ENCODE measurements around the gene CLCN5. TPM values are rescaled to one million over a fixed set of nuclear protein-coding genes. Genes with fewer than 3 reads are reported as not detected.

The CLCN5 gene
- total RNA-seq: 41.9 and 55.1 TPM in 2 replicates
- polyA plus RNA-seq (2012): 7.4 TPM

DNA sequence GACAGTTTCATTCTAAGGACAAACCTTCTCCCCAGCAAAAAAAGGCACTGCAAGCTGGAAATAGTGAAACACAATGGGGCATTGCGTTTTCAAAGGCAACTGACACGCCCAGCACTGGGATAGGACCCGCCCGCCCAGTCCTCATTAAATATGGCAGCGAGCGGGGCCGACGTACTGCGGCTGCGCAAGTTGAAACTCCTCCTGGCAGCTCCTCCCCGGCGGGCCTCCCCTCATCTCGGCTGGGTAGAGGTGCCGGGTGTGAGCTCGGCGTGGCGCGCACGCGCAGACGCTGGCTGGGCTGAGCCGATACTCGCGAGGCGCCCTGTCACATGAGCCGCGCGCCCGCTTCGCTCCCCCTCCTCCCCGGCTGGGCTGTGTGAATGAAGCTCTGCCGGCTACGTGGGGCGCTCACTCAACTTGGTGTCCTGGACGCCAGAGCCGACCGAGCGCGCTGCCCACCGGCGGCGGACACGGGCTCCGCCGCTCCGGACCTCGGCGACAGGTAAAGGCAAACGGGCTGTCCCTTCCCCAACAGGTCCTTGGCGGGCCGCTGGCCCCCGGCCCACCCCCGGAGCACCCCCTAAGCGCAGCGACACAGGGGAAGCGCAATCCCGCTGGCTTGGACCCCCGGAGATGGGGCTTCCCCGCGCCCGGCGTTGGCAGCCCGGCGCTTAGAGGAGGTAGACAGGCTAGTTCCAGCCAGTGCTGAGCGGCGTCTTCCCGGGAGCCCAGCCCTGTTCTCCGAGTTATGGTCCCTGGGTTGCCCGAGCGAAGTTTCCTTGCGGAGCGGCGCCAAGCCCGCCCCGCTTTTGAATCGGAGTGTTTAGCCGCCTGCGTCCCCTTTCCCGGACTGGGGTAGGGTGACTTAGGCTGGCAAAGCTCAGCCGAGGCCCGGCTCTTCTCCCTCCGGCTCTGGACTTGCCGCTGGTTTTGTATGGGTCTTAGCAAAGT, at the start of gene CLCN5:
Gene CLCN5, plus strand, starts transcription at position 306 of the 951 bp plus-strand sequence. CDS start 2,703 bp downstream, outside the sequence.
- DNase-seq (ENCODE audit: low read depth): peak; percentile 94

DNA sequence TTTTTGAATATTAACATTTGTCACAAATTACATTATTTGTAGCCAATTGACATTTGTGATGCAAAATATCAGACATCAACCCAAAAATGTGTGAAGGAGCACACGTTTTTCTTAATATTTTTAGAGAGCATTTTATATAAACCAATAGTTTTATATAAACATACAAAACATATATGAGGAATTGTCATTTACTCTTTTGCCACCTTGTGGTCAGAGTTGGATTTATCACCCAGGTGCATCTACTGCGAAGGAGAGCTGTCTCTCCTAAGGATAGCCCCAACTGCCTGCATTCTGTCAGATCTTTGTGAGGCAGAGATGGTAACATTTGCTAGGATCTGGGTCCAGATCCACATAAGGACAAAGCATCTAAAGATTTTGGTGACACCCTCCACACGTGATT, 45.6 kb upstream of the CLCN5 start:
- DNase-seq (ENCODE audit: low read depth): peak; percentile 16

- no peak for DNase-seq (ENCODE audit: low read depth)
Observed at GRCh38 chrX:49877397-49878101, 44.8 kb upstream of the CLCN5 start.

DNA sequence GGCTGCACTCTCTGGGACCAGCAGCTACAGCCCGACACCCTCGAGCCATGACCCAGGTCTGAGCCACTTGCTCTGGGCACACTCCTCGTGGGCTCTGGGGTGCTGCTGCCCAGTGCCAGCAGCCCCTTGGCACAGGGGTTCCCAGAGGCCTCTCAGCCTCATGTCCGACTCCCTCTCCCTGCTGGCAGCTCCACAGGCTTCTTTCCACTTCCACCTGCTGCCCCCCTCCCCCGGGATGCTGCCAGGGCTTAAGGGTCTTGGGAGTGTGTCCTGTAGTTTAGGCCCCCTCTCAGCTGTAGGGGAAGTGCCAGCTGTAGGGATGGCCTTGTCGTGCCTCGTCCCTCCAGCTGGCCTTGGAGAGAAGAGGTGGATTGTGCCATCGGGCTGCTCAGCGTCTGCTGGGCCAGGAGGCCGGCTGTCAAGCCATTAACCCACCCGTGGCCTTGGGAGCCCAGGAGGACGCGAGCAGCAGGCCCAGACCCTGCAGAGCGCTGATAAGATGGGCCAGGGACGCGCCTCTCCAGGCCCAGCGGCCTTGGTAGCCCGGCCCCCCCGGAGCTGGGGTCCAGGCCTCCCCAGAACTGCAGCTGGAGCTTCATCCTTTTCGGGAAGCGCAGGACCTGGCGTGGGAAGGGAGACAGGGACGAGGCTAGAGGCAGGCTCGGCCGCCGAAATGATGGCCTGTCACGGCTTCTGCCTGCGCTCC, 44.1 kb upstream of the CLCN5 start:
- DNase-seq (ENCODE audit: low read depth): no peak

DNA sequence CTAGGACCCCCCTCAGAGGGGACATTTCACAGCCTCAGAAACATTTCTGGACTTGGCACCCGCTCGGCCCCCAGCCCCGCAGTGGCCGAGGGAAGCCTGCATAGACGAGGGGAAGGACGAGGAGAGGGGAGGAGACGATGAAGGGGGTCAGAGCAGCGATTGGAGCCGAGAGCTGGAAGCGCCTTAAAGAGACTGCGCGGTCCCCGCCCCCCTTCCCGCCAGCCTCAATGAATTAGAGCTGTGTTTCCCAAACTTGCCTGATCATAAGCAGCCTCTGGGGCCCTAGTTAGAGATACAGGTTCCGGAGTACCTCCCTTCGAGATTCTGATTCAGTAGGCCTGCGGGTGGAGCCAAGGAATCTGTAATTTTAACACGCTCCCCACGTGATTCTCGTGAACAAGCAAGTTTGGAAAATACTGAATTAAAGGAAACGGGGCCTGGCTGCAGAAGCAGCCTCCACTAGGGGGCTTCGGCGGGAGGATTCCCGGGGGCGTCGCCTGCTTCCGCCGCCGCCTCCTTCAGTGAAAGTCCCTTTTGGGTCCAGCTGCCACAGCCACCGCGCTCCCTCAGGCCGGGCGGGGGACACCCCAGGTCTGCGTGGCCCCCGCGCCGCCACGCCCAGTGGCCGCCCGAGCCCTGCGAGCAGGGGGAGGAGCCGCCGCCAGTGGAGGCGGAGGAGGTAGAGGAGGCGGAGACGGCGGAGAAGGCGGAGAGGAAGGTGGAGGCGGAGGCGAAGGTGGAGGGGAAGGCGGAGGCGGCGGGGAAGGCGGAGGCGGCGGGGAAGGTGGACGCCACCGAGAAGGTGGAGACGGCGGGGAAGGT, 43.4 kb upstream of the CLCN5 start, which contains the start of gene USP27X:
Gene USP27X, plus strand, starts transcription at position 651 of the 822 bp plus-strand sequence. CDS start 824 bp downstream, outside the sequence.
- peak; percentile 74 for DNase-seq (ENCODE audit: low read depth)

- DNase-seq (ENCODE audit: low read depth): no peak
Observed at GRCh38 chrX:49879656-49880277, 42.6 kb upstream of the CLCN5 start.

DNA sequence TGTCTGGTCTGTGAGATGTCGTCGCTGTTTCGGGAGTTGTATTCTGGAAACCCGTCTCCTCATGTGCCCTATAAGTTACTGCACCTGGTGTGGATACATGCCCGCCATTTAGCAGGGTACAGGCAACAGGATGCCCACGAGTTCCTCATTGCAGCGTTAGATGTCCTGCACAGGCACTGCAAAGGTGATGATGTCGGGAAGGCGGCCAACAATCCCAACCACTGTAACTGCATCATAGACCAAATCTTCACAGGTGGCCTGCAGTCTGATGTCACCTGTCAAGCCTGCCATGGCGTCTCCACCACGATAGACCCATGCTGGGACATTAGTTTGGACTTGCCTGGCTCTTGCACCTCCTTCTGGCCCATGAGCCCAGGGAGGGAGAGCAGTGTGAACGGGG, 41.7 kb upstream of the CLCN5 start:
- no peak for DNase-seq (ENCODE audit: low read depth)

DNA sequence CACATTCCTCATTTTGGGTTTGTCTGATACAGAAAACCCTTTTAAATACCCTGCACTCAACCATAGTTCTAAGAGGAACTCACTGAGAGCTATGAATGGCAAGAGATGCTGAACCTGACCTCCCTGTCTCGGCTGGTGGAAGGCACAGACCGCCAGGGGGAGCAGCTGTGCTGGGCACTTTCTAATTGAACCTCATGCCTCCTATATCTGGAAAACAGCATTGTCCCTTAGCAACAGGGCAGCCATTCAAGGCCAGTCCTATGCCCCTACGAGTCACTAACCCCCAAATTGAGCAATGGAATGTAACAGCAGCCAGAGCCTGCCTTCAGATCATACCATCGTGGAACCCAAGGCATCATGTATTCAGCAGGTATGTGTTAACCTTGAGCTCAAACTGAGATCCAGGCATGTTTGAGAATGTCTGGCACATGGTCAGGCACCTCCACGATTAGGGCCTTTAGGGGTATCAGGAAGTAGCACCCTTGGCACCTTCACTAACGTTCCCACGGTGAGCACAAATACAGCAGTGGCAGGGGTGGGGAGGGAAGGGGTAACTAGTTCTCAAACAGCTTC, 38.0 kb upstream of the CLCN5 start:
- DNase-seq (ENCODE audit: low read depth): peak; percentile 66

GRCh38 chrX:49892542-49892941, 29.9 kb upstream of the CLCN5 start:
- DNase-seq (ENCODE audit: low read depth): no peak

GRCh38 chrX:49896951-49897350, 25.4 kb upstream of the CLCN5 start:
- no peak for DNase-seq (ENCODE audit: low read depth)

DNA sequence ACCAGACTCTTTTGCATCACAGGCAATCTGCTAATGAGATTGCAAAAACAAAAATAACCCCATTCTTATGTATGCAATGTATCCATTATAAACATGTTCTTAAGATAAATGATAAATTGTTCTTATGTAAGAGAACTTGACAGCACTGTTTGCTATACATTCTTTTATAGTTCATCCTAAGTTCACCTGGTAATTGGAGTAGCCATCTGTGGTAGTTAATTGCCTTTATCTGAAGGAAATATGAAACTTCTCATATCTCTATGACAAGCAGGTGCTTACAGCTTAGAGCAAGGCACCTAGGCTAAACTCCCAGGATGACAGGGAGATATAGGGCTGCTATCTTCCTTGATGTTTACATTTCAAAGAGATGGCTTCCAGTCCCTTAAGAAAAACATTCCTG, 21.3 kb upstream of the CLCN5 start:
- no peak for DNase-seq (ENCODE audit: low read depth)

- no peak for DNase-seq (ENCODE audit: low read depth)
Observed at GRCh38 chrX:49910344-49910743, 12.1 kb upstream of the CLCN5 start.

DNA sequence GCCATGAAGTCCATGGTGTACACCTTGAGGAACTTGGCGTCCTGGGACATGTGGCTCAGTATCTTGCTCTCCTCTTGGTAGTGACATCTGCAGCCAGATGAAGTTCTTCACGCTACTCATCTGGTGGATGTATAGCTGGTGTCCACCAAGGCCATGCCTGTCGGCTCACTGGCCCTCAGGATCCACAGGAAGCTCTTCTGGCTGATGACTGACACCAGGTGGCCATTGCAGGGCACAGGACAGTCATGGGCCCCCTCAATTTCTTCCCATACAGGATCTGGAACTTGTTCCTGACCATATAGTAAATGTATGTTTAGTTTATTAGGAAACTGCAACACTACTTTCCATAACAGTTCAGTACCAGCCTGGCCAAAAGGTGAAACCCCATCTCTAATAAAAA, 10.3 kb upstream of the CLCN5 start:
- no peak for DNase-seq (ENCODE audit: low read depth)

GRCh38 chrX:49912861-49913260, 9.5 kb upstream of the CLCN5 start:
- DNase-seq (ENCODE audit: low read depth): peak; percentile 56

- DNase-seq (ENCODE audit: low read depth): peak; percentile 62
Observed at GRCh38 chrX:49915361-49916222, 6.8 kb upstream of the CLCN5 start.

GRCh38 chrX:49919617-49920016, 2.8 kb upstream of the CLCN5 start:
- DNase-seq (ENCODE audit: low read depth): peak; percentile 28

DNA sequence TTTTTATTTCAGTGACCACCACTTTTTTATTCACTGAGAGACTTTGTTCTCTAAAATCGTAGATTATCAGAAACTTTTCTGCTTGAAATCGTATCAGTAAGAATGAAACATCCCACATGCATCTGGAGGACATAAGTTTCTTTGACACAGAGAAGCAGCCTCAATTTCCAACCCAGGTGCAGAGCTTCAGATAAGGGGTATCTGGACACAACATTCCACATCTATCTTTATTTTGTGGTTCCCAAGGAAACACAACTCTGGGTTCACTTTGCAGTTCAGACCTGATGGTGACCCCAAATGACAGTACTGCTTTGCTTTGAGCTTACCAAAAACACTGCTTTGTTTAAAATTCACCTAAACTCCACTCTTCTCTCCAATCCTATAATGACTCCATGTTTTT, 1.3 kb upstream of the CLCN5 start:
- no peak for DNase-seq (ENCODE audit: low read depth)

DNA sequence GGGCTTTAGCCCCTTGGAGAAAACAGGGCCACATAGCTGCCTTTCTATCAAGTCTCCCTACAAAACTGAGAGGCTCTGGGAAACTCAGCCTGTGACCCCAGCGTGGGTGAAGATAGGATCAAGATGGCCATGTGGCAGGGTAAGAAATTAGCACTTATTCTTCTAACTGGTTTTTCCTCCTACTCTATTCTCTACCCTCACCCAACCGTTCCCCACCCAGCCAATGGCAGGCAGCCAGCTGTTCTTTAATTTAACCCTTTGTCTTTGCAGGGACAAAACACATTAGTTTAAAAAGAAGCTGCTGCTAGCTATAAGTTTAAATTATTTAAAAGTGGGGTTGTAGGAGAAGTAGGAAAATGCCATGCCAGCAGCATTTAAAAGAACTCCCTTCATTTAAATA, 2.8 kb downstream of the CLCN5 start:
- no peak for DNase-seq (ENCODE audit: low read depth)

- peak; percentile 42 for DNase-seq (ENCODE audit: low read depth)
Observed at GRCh38 chrX:49930039-49930438, 7.6 kb downstream of the CLCN5 start.
